HepG2 (cell line): Measurements from ENCODE around the gene WNT2B. TPM values are rescaled to one million over a fixed set of nuclear protein-coding genes. Genes with fewer than 3 reads are reported as not detected.

Source experiments
- KAT7 ChIP-seq: IDR thresholded peaks from 2 replicates; pipeline ENCODE4 v1.6.1; 2018; ENCODE audit warnings: borderline replicate concordance, missing compliant biosample characterization
- MAF1 ChIP-seq: sonication (generic); formaldehyde crosslinking; IDR thresholded peaks from 2 replicates; pipeline ENCODE4 v1.5.0; 2020; ENCODE audit warnings: missing genetic modification reagents, borderline replicate concordance
- NFE2 ChIP-seq: sonication (generic); formaldehyde crosslinking; IDR thresholded peaks from 2 replicates; pipeline ENCODE4 v1.4.0; 2020; ENCODE audit warnings: missing genetic modification reagents
- POLR2G ChIP-seq: fragments of 200-400 bp; formaldehyde crosslinking; IDR thresholded peaks from 2 replicates; pipeline ENCODE4 v1.6.1; 2018; ENCODE audit warnings: mild to moderate bottlenecking, low read depth, low read length, moderate library complexity
- RARA ChIP-seq: IDR thresholded peaks from 2 replicates; pipeline ENCODE4 v1.6.1; 2016; ENCODE audit warnings: missing genetic modification reagents, missing compliant biosample characterization
- RFXANK ChIP-seq: IDR thresholded peaks from 2 replicates; pipeline ENCODE4 v1.6.1; 2016
- SALL2 ChIP-seq: sonication (generic); formaldehyde crosslinking; IDR thresholded peaks from 2 replicates; pipeline ENCODE4 v1.8.1; 2023; ENCODE audit warnings: mild to moderate bottlenecking, missing genetic modification reagents, inconsistent platforms
- TCF12 ChIP-seq, 2 experiments: fragments of 450-650 bp in 1 of 2; sonication (generic) in 1 of 2; formaldehyde crosslinking in 1 of 2; IDR thresholded peaks; 2 replicates each; pipeline versions ENCODE4 v1.6.1 to v1.8.0; 2017 to 2022; ENCODE audit warnings: antibody characterized with exemption in 1 of 2, mild to moderate bottlenecking in 1 of 2, missing genetic modification reagents in 1 of 2, moderate library complexity in 1 of 2
- THAP11 ChIP-seq: IDR thresholded peaks from 2 replicates; pipeline ENCODE4 v1.6.1; 2016; ENCODE audit warnings: missing biosample characterization, missing genetic modification reagents
- ZBTB21 ChIP-seq: sonication (generic); formaldehyde crosslinking; IDR thresholded peaks from 2 replicates; pipeline ENCODE4 v1.4.0; 2020; ENCODE audit warnings: missing genetic modification reagents
- ZFP36 ChIP-seq: fragments of 150-350 bp; IDR thresholded peaks from 2 replicates; pipeline ENCODE4 v1.6.1; 2018; ENCODE audit warnings: borderline replicate concordance, low read length, low read depth; ENCODE audit not compliant: partially characterized antibody
- ZNF138 ChIP-seq: sonication (generic); formaldehyde crosslinking; IDR thresholded peaks from 2 replicates; pipeline ENCODE4 v1.5.0; 2020; ENCODE audit warnings: mild to moderate bottlenecking, low read depth, missing genetic modification reagents
- ZNF724P ChIP-seq: sonication (generic); formaldehyde crosslinking; IDR thresholded peaks from 2 replicates; pipeline ENCODE4 v1.8.0; 2022; ENCODE audit warnings: missing genetic modification reagents, borderline replicate concordance
- ZNF777 ChIP-seq: sonication (generic); formaldehyde crosslinking; IDR thresholded peaks from 2 replicates; pipeline ENCODE4 v1.4.0; 2020; ENCODE audit warnings: missing genetic modification reagents
- ZNF816 ChIP-seq: sonication (generic); formaldehyde crosslinking; IDR thresholded peaks from 2 replicates; pipeline ENCODE4 v1.8.0; 2022; ENCODE audit warnings: missing genetic modification reagents, mild to moderate bottlenecking, borderline replicate concordance
- polyA plus RNA-seq, 8 experiments: library from polyadenylated mRNA; depleted of rRNA in 3 of 8; stranded (reverse) in 7 of 8; unstranded in 1 of 8; fragments of >200 nt; fragmentation: Illumina TruSeq in 4 of 8; extraction: Trizol in 4 of 8; gene quantifications; 2 replicates each; pipeline versions ENCODE4 v1.2.1 to v1.2.3, GENCODE V29; 2011 to 2016; ENCODE audit warnings: low read depth in 4 of 8, missing spikeins in 1 of 8, mixed read lengths in 1 of 8; ENCODE audit not compliant: insufficient read depth in 1 of 8
- total RNA-seq, 5 experiments: library from RNA; depleted of rRNA; stranded (reverse); fragments of >200 nt; fragmentation: Illumina TruSeq; extraction: Trizol; gene quantifications; 2 replicates each; pipeline ENCODE4 v1.2.3, GENCODE V29; 2016; ENCODE audit warnings: low read depth in 1 of 5
- TF ChIP-seq, protein P1 (sequence below): sonication (generic); formaldehyde crosslinking; IDR thresholded peaks from 2 replicates; pipeline ENCODE4 v1.8.0; 2022; ENCODE audit warnings: mild to moderate bottlenecking, missing genetic modification reagents, borderline replicate concordance
- TF ChIP-seq, protein P2 (sequence below): sonication (generic); formaldehyde crosslinking; IDR thresholded peaks from 2 replicates; pipeline ENCODE4 v1.8.1; 2023; ENCODE audit warnings: mild to moderate bottlenecking, inconsistent platforms, moderate library complexity, missing genetic modification reagents, borderline replicate concordance
- TF ChIP-seq, protein P3 (sequence below): sonication (generic); formaldehyde crosslinking; IDR thresholded peaks from 2 replicates; pipeline ENCODE4 v1.8.0; 2022; ENCODE audit warnings: missing genetic modification reagents, mild to moderate bottlenecking, inconsistent platforms, borderline replicate concordance
- TF ChIP-seq, protein P4 (sequence below): sonication (generic); formaldehyde crosslinking; IDR thresholded peaks from 2 replicates; pipeline ENCODE4 v1.4.0; 2020; ENCODE audit warnings: missing genetic modification reagents, borderline replicate concordance
- TF ChIP-seq, protein P5 (sequence below): sonication (generic); formaldehyde crosslinking; conservative IDR thresholded peaks from 2 replicates; pipeline ENCODE4 v1.4.0; 2020; ENCODE audit warnings: missing genetic modification reagents

WNT2B gene
- total and polyA plus RNA-seq, 2 of the 13 experiments (the other 11 are each of a cell fraction or from before 2014, with no cell fraction given): 0.11 to 0.32 TPM

DNA sequence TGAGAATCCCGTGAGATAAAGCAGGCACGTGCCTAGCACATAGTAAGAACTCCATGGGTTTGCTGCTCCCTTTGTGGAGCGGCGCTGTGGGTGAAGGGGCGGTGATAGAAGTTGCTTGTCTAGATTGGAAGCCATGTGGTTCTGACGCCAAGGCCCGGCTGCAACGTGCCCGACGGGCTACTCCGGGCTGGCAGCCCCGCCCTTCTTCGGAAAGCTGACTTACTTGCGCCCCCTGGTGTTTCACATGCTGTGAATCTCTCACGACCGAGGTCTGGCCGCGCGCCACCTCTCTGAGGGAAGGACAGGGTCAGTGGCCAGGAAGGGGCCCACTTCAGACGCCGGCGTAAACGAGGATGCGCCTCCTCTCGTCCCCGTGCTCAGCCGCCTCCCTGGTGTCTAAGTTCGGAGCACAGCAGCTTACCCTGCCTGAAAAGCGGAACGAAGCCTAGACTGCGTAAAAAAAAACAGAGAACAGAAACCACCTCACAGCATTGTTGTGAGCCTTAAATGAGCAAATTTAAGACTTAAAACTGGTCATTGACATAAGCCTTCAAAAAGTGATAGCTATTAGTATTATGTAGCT, 42.6 kb upstream of the WNT2B start (continued):
- TF ChIP-seq, protein P1, sequence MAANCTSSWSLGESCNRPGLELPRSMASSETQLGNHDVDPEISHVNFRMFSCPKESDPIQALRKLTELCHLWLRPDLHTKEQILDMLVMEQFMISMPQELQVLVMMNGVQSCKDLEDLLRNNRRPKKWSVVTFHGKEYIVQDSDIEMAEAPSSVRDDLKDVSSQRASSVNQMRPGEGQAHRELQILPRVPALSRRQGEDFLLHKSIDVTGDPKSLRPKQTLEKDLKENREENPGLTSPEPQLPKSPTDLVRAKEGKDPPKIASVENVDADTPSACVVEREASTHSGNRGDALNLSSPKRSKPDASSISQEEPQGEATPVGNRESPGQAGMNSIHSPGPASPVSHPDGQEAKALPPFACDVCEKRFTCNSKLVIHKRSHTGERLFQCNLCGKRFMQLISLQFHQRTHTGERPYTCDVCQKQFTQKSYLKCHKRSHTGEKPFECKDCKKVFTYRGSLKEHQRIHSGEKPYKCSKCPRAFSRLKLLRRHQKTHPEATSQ (CRISPR knock-in tag): no peak
- TF ChIP-seq, protein P2, sequence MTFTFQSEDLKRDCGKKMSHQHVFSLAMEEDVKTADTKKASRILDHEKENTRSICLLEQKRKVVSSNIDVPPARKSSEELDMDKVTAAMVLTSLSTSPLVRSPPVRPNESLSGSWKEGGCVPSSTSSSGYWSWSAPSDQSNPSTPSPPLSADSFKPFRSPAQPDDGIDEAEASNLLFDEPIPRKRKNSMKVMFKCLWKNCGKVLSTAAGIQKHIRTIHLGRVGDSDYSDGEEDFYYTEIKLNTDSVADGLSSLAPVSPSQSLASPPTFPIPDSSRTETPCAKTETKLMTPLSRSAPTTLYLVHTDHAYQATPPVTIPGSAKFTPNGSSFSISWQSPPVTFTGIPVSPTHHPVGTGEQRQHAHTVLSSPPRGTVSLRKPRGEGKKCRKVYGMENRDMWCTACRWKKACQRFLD (CRISPR knock-in tag): 0 out of 2 replicates have a peak, but pooled peaks have one; percentile 56
- TF ChIP-seq ZNF816 (CRISPR knock-in tag): 0 out of 2 replicates have a peak, but pooled peaks have one; percentile 36
- TF ChIP-seq, protein P3, sequence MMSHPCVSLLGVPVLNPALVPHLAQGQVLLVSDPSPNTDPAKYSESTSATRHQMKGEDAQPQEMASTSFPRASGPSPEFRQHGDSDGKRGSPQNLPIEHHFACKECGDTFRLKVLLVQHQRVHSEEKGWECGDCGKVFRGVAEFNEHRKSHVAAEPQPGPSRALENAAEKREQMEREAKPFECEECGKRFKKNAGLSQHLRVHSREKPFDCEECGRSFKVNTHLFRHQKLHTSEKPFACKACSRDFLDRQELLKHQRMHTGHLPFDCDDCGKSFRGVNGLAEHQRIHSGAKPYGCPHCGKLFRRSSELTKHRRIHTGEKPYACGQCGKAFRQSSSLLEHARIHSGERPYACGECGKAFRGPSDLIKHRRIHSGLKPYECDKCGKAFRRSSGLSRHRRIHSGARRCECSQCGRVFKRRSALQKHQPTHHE (CRISPR knock-in tag): no peak
- TF ChIP-seq ZBTB21 (CRISPR knock-in tag): no peak
- TF ChIP-seq NFE2 (CRISPR knock-in tag): no peak
- no peak for TF ChIP-seq RFXANK (CRISPR knock-in tag)
- TF ChIP-seq, protein P4, sequence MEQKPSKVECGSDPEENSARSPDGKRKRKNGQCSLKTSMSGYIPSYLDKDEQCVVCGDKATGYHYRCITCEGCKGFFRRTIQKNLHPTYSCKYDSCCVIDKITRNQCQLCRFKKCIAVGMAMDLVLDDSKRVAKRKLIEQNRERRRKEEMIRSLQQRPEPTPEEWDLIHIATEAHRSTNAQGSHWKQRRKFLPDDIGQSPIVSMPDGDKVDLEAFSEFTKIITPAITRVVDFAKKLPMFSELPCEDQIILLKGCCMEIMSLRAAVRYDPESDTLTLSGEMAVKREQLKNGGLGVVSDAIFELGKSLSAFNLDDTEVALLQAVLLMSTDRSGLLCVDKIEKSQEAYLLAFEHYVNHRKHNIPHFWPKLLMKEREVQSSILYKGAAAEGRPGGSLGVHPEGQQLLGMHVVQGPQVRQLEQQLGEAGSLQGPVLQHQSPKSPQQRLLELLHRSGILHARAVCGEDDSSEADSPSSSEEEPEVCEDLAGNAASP (CRISPR knock-in tag): peak; percentile 63; the same call in 1 of the 2 replicates
- peak; percentile 50; the same call in 1 of the 2 replicates for TF ChIP-seq THAP11
- no peak for TF ChIP-seq ZFP36
- no peak for TF ChIP-seq ZNF138 (CRISPR knock-in tag)
- peak; percentile 20; the same call in 1 of the 2 replicates for TF ChIP-seq POLR2G
- 0 out of 2 replicates have a peak, but pooled peaks have one; percentile 38 for TF ChIP-seq KAT7 (CRISPR knock-in tag)
- peak; percentile 64; the same call in 1 of the 2 replicates for TF ChIP-seq ZNF724P (CRISPR knock-in tag)
- TF ChIP-seq RARA (CRISPR knock-in tag): peak; percentile 37; the same call in 1 of the 2 replicates
- no peak for TF ChIP-seq SALL2 (CRISPR knock-in tag)
- peak; percentile 80; the same call in 1 of the 2 replicates for TF ChIP-seq ZNF777 (CRISPR knock-in tag)
- no peak for TF ChIP-seq TCF12 (IDR thresholded peaks at IDR 0.05)
- TF ChIP-seq TCF12 (CRISPR knock-in tag; IDR thresholded peaks at IDR 0.05): 0 out of 2 replicates have a peak, but pooled peaks have one; percentile 35
- TF ChIP-seq MAF1 (CRISPR knock-in tag): no peak
- TF ChIP-seq, protein P5, sequence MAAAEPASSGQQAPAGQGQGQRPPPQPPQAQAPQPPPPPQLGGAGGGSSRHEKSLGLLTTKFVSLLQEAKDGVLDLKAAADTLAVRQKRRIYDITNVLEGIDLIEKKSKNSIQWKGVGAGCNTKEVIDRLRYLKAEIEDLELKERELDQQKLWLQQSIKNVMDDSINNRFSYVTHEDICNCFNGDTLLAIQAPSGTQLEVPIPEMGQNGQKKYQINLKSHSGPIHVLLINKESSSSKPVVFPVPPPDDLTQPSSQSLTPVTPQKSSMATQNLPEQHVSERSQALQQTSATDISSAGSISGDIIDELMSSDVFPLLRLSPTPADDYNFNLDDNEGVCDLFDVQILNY (CRISPR knock-in tag): no peak
